Superior temporal gyrus (tissue), 1 donor: Measurements from ENCODE around the gene TARS2.
A peak's percentile ranks its signal among the peaks of the same experiment; 100 is the strongest.

Experiments
- DNase-seq: peaks from one replicate; pipeline ENCODE4 v3.0.0-alpha.2; 2016; ENCODE audit errors: extremely low spot score

Gene TARS2

GRCh38 chr1:150508982-150509381 lies 21.8 kb downstream of the TARS2 start:
- DNase-seq = no peak

DNA sequence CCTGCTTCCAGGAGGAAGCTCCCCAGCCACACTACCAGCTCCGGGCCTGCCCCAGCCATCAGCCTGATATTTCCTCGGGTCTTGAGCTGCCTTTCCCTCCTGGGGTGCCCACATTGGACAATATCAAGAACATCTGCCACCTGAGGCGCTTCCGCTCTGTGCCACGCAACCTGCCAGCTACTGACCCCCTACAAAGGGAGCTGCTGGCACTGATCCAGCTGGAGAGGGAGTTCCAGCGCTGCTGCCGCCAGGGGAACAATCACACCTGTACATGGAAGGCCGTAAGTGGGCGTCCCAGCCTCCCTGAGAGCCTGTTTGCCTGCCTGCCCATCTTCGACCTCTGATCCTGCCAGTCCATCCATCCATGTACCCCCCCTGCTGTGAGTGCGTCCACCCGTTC lies 24.3 kb downstream of the TARS2 start:
- no peak for DNase-seq

DNA sequence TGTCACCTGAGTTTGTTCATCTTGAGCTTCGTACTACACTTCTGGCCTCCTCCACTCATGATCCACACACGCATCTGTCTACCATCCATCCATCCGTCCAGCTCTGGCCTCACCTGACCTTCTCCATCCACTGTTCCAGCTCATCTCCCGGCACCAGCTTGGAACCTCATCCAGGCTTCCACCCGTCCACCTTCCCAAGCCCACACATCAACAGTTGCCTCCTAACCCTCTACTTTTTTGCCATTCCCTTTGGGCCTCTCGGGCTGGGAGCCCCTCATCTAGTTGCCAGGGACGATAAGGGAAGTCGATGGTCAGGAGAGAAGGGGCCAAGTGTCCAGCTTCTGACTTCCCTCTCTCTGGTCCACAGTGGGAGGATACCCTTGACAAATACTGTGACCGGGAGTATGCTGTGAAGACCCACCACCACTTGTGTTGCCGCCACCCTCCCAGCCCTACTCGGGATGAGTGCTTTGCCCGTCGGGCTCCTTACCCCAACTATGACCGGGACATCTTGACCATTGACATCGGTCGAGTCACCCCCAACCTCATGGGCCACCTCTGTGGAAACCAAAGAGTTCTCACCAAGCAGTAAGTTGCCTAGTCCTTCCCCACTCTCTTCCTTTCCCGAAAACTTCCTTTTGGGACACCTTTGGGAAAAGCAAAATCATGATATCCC lies 24.9 kb downstream of the TARS2 start:
- DNase-seq = no peak

DNA sequence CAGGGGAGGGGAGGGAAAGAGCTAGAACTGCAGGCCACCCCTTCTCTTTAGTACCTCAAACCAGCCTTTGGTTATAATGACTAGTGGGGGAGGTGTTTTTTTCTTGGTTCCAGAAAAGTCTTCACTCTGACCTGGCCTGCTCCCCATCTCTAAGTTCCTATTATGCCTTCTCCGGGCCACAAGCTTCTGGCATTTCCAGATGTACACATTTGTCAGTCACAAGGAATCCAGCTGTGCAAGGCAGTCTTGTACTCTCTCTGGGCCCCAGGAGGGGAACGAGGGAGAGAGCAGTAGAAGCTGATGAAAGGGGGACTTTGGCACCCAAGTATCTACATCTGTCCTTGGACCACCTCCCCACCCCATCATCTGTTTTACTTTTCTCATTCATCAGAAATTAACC lies 25.6 kb downstream of the TARS2 start:
- no peak for DNase-seq

GRCh38 chr1:150513351-150513791 lies 26.2 kb downstream of the TARS2 start:
- no peak for DNase-seq

GRCh38 chr1:150514260-150514659 lies 27.0 kb downstream of the TARS2 start:
- no peak for DNase-seq

- DNase-seq = no peak
These were observed 27.7 kb downstream of the TARS2 start for GRCh38 chr1:150514913-150515327.

- DNase-seq = peak; percentile 96
These were observed 28.3 kb downstream of the TARS2 start, which contains the start of gene FALEC for GRCh38 chr1:150515328-150516049. Gene FALEC, plus strand, starts transcription at chr1:150515752.

DNA sequence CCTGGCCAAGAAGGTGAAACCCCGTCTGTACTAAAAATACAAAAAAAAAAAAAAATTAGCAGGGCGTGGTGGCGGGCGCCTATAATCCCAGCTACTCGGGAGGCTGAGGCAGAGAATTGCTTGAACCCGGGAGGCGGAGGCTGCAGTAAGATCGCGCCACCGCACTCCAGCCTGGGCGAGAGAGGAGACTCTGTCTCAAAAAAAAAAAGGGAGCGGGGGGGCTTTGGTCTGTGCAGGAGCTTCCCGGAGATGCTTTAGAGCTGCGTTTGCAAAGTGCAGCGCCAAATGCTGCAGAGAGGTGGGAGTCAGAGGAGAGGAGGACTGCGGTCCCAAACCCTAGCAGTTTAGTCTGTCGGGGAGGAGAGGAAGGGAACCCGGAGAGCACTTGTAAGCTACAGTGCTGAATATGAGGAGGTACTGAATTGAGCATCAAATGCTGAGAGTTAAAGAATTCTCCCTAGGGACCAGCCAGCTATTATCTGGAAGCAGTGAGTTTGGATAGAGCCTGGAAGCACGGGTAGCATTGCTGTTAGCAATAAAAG lies 28.9 kb downstream of the TARS2 start:
- peak; percentile 49 for DNase-seq

DNA sequence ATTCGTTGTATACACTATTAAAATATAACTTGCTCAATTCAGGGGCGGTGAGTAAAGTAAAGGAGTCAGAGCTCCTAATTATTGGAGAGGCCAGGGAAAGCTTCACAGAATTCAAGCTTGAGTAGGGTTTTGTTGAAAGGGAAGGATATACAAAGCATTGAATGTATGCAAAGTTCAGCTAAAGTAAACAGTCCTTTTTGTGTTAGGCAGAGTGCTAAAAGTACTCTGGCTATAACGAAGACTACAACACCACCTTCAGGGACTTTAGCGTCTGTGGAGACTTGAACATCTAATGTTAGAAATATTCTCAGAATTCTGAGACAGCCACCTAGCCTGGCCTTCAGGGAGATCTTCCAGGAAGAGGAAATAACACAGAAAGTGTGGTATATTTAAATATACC lies 29.4 kb downstream of the TARS2 start:
- DNase-seq = peak; percentile 33

DNA sequence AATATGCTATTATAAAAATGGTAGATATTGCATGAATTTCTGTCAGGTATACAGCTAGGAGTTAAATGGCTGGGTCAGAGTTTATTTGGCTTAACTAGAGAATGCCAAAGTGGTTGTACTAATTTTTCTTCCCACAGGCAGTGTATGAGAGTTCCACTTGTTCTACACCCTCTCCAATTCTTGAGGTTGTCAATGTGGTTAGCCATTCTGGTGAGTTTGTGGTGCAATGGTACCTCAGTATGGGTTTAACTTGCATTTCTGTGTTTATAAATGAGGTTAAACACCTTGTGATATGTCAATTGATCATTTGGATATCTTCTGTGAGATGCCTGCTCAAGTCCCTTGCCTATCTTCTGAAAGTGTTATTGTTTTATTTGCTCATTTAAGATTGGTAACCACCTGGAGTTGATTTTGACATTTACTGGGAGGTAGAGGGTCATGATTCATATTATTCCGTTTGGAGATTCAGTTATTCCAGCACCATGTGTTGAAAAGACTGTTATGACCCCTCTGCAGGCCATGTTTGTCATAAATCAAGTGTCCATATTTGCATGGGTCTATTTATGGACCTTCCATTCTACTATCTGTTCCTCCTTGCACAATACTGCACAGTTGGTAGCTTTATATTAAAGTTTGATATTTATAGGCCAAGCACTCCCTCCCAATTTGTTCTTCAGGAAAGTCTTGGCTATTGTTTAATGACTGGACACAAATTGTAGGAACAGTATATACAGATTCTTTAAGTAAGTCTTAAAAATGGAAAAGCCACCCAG lies 34.2 kb downstream of the TARS2 start:
- DNase-seq = no peak

- DNase-seq = no peak
These were observed 38.1 kb downstream of the TARS2 start for GRCh38 chr1:150525348-150525747.

DNA sequence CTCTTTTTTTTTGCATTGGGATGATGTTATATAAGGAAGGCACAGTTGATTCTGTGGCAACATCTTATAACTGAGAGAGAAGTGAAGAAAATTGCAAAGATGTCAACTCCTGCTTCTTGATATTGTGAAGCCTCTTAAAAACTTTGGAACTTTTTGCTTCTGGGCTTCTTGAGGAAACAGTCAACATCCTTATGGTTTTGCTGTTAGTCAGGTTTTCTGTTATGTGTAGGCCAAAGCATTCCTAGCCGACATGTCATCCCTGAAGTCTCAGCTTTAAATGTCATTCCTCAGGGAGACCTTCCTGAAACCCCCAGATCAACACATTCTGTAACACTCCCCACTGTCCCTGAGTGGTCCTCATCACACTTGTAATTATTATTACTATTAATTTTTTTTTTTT lies 41.0 kb downstream of the TARS2 start:
- DNase-seq = no peak

GRCh38 chr1:150529017-150529416 lies 41.8 kb downstream of the TARS2 start:
- DNase-seq = no peak

DNA sequence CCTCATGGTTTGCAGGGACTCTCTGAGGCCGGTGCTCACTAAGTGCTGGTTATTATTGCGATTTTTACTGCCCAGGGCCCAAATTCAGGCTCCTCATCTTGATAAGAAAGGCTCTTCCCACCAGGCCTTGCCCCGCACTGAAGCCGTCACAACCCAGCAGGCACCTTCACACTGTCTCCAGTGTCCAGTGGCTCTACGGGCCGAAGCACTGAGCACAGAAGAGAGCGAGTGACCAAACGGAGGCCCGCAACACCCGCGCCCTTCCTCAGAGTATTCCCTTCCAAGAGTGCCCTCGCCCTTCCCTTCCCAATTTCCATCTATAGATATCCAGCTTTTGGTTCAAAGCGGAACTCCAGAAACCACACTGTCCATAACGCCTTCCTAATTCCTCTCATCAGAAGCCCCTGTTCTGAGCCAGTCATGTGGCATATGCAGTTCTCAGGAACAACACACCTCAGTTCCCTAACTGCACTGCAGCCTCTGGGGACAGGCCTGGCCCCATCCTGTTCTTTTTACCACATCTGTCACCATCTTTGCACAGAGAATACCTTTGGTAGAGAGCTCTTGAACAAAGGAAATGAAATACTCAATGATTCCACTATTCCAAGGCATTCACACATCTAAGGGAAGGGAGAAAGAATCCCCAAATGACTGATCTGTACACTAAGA lies 43.4 kb downstream of the TARS2 start:
- DNase-seq = no peak

- DNase-seq = no peak
These were observed 45.6 kb downstream of the TARS2 start for GRCh38 chr1:150532860-150533259.

- DNase-seq = no peak
These were observed 46.8 kb downstream of the TARS2 start for GRCh38 chr1:150534002-150534401.

DNA sequence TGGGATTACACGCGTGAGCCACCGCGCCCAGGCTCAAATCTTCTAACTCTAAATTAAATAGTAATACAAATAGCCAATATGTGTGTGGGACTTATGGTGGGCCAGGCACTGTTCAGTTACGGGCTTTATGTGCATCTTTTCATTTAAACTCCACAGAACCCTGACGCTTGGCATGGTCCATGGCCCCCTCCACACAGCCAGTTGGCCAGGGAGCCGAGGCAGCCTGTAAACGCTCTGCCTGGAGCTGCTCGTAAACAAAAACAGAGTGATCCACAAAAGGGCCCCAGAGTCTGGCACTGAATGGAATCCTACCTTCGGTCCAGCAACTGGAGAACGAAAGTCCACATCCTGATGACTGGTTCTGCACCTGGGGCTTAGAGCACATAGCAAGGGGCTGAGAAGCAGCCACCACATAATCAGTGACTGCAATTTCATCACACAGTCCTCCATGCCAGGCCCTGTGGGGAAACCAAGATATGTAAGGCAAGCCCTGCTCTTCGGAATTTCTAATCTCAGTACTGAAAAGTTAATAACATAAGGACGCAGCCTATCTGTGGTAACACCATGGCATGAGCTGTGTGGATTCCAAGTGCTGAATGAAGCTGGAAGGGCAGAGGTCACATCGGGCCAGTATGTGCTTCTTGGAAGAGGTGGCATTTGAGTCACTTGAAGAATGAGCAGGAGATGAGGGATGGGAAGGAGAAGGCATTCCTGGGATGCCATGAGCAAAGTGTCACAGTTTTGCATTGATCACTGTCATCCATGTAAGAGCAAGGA lies 48.5 kb downstream of the TARS2 start:
- no peak for DNase-seq

- DNase-seq = no peak
These were observed 49.9 kb downstream of the TARS2 start for GRCh38 chr1:150536836-150537731.
